Ascending aorta (tissue), 2 donors: ENCODE data around the gene TEC. TPM values are rescaled to one million over a fixed set of nuclear protein-coding genes. Genes with fewer than 3 reads are reported as not detected.

ENCODE experiments used
- DNase-seq, 2 donors: peaks; one replicate each; pipeline ENCODE4 v3.0.0-alpha.2; 2019; ENCODE audit warnings: low spot score in 2 of 2
- H3K27ac ChIP-seq, 2 donors: fragments of 200-600 bp; sonication (generic); one replicate each; pipeline ENCODE4 v1.5.1; 2016 to 2017; ENCODE audit warnings: mild to moderate bottlenecking in 1 of 2
- H3K27me3 ChIP-seq: fragments of 200-600 bp; sonication (generic); one replicate; pipeline ENCODE4 v1.5.1; 2017
- H3K36me3 ChIP-seq, 2 donors: fragments of 200-600 bp; sonication (generic); one replicate each; pipeline ENCODE4 v1.5.1; 2016
- H3K4me1 ChIP-seq, 2 donors: fragments of 200-600 bp; sonication (generic); one replicate each; pipeline ENCODE4 v1.5.1; 2016 to 2017; ENCODE audit warnings: mild to moderate bottlenecking in 1 of 2
- H3K4me3 ChIP-seq, 2 donors: fragments of 200-600 bp; sonication (generic); one replicate each; pipeline ENCODE4 v1.5.1; 2016 to 2017; ENCODE audit warnings: mild to moderate bottlenecking in 1 of 2
- H3K9me3 ChIP-seq, 2 donors: fragments of 200-600 bp; sonication (generic); one replicate each; pipeline ENCODE4 v1.5.1; 2016
- CTCF ChIP-seq, 3 experiments: fragments of 200-600 bp in 2 of 3; fragments of 450-650 bp in 1 of 3; sonication (generic) in 2 of 3; IDR thresholded peaks; one replicate each; pipeline ENCODE4 v1.5.1; 2016 to 2019; ENCODE audit warnings: antibody characterized with exemption in 3 of 3, mild to moderate bottlenecking in 1 of 3, moderate library complexity in 1 of 3
- intact Hi-C: fragments of 100-400 bp; cut with DNase I; formaldehyde crosslinking; loops from one replicate; pipeline ENCODE4 v1.15.1; 2023
- total RNA-seq: library from RNA; depleted of rRNA; stranded (reverse); fragments of >200 nt; gene quantifications from one replicate; pipeline ENCODE4 v1.1.0, GENCODE V29; 2016

The TEC gene
- total RNA-seq, 1 donor from 2014 or later: 4.5 TPM

DNA sequence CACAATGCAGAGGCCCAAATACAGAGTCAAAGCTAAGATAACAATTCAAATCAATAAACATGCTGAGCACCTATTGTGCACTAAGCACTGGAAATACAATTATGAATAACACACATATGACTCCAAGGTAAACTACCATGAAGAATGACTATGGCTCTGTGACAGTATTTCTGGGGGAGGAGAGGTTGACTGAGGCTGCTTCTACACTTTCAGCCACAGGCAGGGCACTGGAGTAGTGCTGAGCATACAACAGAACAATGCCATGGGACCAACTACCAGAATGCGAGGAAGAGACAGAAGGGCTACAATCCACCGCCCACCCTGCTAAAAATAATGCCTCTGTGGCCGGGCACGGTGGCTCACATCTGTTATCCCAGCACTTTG is 13.7 kb downstream of the TEC start:
- TF ChIP-seq CTCF (IDR thresholded peaks at IDR 0.05): no peak

DNA sequence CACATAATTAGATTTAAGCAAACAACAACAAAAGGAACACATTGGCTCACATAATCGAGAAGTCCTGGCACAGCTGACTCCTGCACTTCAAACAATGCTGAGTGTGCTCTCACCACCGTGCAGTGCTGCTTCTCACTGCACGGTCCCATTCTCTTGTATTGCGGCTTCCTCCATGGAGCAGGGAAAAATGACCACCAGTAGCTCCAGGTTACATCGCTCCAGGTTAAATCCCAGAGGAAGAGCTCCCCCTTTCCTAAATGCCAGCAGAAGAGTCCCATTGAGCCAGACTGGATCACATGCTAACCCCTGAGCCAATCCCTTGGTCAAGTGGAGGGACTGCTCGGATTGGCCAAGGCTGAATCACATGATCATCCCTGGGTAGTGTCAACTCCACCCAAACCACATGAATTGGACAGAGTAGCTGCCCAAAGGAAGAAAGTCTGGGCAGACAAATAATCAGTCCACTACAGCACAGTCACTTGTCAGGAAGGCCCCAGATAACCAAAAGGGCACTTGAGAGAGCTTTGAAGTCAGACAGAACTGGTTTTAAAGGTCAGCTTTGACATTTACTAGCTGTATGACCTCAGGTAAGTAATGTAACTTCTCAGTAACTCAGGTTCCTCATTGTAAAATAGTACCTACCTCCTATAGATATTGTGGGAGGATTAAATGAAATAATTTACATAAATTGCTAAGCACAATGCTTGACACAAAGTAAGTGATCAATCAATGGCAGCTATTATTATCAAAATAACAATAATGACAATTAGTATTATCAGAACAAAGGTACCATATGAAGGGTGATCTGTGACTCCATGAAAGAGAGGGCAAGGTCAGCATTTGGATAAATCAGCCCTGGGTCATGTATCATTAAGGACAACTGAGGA is 14.3 kb downstream of the TEC start:
- intact Hi-C loops: no loop called here
- Histone ChIP-seq H3K36me3 (no peaks in the 10 kb centered on the region), H3K27ac (no peak overlapping the region), H3K4me1 (no peaks in the 10 kb centered on the region), H3K27me3 (no peaks in the 10 kb centered on the region), H3K9me3 (no peaks in the 10 kb centered on the region), H3K4me3 (no peak overlapping the region)
- DNase-seq: no peak
- no peak for TF ChIP-seq CTCF (IDR thresholded peaks at IDR 0.05)

More for the DNA sequence above, 13.7 kb downstream of the TEC start:
- DNase-seq: no peak
- Histone ChIP-seq H3K27ac (no peak overlapping the region), H3K36me3 (no peaks in the 10 kb centered on the region), H3K4me1 (no peaks in the 10 kb centered on the region), H3K4me3 (no peak overlapping the region), H3K9me3 (no peaks in the 10 kb centered on the region), H3K27me3 (no peaks in the 10 kb centered on the region)
- intact Hi-C loops: no loop called here

DNA sequence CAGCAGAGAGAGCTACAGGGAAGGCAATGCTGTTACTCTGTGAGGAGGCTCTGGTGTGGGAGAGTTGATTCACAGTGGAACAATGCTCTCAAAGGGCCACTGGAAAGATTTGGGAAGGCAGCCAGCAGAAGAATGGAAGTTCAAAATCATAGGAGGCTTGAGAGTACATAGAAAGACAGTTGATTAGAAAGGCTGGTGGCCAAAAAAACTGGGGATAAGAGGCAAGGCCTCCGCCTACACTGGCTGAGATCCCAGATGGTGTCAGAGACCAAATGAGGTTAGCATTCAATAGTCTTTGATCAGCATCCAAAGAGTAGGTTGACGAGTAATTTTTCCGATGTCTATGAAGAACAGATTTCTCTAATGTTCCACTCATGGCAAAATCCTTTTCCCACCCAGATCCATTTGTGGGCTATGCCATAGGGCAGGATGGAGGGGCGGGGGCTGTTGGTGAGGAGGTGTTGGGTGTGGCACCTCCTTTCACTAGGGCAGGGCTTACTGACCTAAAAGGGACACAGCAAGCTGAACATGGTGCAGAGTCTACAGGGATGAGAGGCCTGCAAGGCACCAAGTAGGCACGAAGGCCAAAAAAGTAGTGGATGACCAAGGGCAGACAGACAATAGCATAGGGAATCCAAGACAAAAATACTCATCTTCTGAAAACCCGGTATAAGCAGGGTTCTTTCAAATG is 15.1 kb downstream of the TEC start:
- H3K27me3 ChIP-seq: no peaks in the 10 kb centered on the region
- H3K4me1 ChIP-seq: no peaks in the 10 kb centered on the region
- DNase-seq: no peak
- H3K27ac ChIP-seq: no peak overlapping the region
- no peaks in the 10 kb centered on the region for H3K36me3 ChIP-seq
- no peak for TF ChIP-seq CTCF (IDR thresholded peaks at IDR 0.05)
- H3K9me3 ChIP-seq: no peaks in the 10 kb centered on the region
- intact Hi-C loops: no loop called here
- no peak overlapping the region for H3K4me3 ChIP-seq

DNA sequence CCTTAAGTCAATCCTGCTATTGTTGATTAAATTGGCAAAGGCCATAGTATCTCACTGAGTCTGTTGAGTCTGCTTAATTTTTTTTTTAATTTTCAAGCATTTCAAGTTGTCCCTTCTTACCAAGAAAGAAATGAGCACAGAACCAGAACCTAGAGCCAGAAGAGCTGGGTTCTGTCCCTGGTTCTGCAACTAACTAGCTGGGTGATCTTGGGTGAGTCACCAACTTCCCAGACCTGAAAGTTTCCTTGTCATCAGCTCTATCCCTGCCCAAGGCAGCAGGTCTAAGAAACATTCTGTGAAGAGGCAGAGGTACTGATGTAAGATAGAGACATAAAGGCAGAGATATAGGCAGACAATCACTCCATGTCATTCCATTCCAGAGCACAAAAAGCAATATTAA is 17.3 kb downstream of the TEC start:
- Histone ChIP-seq H3K4me1 (no peaks in the 10 kb centered on the region), H3K4me3 (no peak overlapping the region), H3K27ac (no peak overlapping the region), H3K36me3 (no peaks in the 10 kb centered on the region), H3K9me3 (no peaks in the 10 kb centered on the region), H3K27me3 (no peaks in the 10 kb centered on the region)
- intact Hi-C loops: no loop called here
- DNase-seq: no peak
- no peak for TF ChIP-seq CTCF (IDR thresholded peaks at IDR 0.05)

GRCh38 chr4:48250980-48251379 is 18.7 kb downstream of the TEC start:
- H3K4me3 ChIP-seq: no peak overlapping the region
- H3K36me3 ChIP-seq: no peaks in the 10 kb centered on the region
- intact Hi-C loops: no loop called here
- H3K27ac ChIP-seq: no peak overlapping the region
- TF ChIP-seq CTCF (IDR thresholded peaks at IDR 0.05): no peak
- H3K9me3 ChIP-seq: no peaks in the 10 kb centered on the region
- DNase-seq: no peak
- H3K27me3 ChIP-seq: no peaks in the 10 kb centered on the region
- no peaks in the 10 kb centered on the region for H3K4me1 ChIP-seq
